ENCODE data around the gene F10. TPM values are rescaled to one million over a fixed set of nuclear protein-coding genes. Genes with fewer than 3 reads are reported as not detected.
A peak's percentile ranks its signal among the peaks of the same experiment; 100 is the strongest.

F10 gene
- total and polyA plus RNA-seq, 2 of the 13 experiments (the other 11 are each of a cell fraction or from before 2014, with no cell fraction given): 58.4 to 237 TPM

DNA sequence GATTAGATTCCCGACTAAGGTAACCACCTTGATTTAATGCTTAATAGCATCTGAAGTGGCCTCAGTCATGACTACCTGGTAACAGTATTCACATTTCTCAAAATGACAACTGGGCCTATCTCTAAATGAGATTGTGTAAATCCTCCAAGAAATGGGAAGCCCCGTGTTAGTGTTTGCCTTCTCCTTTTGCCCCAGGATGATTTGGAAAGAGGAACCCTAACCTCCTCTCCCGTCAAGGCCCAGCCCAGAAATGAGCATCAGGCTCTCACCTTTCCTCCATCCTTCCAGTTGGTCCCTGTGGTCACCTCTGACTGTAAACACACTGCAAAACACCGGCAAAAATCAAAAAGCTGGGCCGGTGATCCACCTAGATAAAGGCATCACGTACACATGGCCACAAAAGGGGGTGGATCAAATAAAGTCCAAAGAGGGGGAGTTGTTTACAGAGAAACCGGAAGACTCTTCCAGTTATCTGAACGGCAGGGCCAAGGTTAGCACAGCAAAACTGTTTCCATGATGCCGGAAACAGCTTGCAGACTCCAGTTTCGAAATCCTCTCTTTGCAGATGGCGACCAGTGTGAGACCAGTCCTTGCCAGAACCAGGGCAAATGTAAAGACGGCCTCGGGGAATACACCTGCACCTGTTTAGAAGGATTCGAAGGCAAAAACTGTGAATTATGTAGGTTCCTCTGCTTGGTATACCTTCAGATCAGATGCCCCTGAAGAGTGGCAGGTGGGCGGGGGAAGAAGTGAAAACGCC is 16.4 kb downstream of the F10 start (continued):
- TF ChIP-seq FOXK1 (CRISPR knock-in tag; IDR thresholded peaks at IDR 0.05; ENCODE audit: borderline replicate concordance, low read depth) (peak; percentile 93), TARDBP (CRISPR knock-in tag; IDR thresholded peaks at IDR 0.05) (peak; percentile 95), HOXA3 (CRISPR knock-in tag; IDR thresholded peaks at IDR 0.05) (peak; percentile 94), HOXA9 (CRISPR knock-in tag; IDR thresholded peaks at IDR 0.05; ENCODE audit: borderline replicate concordance) (no peak), NCOA1 (CRISPR knock-in tag; IDR thresholded peaks at IDR 0.05) (peak; percentile 70; the same call in 1 of the 2 replicates), REXO4 (CRISPR knock-in tag; IDR thresholded peaks at IDR 0.05; ENCODE audit: borderline replicate concordance) (no peak), MAFK (conservative IDR thresholded peaks at IDR 0.05 in 1 of 2, IDR thresholded peaks at IDR 0.05 in 1 of 2; ENCODE audit: low read length in 2 of 2) (no peak), ZNF777 (CRISPR knock-in tag; IDR thresholded peaks at IDR 0.05) (no peak), ZNF589 (CRISPR knock-in tag; conservative IDR thresholded peaks at IDR 0.05) (no peak), ZNF501 (CRISPR knock-in tag; IDR thresholded peaks at IDR 0.05) (peak; percentile 93), ZNF792 (CRISPR knock-in tag; IDR thresholded peaks at IDR 0.05) (peak; percentile 79)
- TF ChIP-seq, protein P1, sequence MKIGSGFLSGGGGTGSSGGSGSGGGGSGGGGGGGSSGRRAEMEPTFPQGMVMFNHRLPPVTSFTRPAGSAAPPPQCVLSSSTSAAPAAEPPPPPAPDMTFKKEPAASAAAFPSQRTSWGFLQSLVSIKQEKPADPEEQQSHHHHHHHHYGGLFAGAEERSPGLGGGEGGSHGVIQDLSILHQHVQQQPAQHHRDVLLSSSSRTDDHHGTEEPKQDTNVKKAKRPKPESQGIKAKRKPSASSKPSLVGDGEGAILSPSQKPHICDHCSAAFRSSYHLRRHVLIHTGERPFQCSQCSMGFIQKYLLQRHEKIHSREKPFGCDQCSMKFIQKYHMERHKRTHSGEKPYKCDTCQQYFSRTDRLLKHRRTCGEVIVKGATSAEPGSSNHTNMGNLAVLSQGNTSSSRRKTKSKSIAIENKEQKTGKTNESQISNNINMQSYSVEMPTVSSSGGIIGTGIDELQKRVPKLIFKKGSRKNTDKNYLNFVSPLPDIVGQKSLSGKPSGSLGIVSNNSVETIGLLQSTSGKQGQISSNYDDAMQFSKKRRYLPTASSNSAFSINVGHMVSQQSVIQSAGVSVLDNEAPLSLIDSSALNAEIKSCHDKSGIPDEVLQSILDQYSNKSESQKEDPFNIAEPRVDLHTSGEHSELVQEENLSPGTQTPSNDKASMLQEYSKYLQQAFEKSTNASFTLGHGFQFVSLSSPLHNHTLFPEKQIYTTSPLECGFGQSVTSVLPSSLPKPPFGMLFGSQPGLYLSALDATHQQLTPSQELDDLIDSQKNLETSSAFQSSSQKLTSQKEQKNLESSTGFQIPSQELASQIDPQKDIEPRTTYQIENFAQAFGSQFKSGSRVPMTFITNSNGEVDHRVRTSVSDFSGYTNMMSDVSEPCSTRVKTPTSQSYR (CRISPR knock-in tag; IDR thresholded peaks at IDR 0.05; ENCODE audit: borderline replicate concordance): peak; percentile 79; the same call in 1 of the 2 replicates
- TF ChIP-seq, protein P2, sequence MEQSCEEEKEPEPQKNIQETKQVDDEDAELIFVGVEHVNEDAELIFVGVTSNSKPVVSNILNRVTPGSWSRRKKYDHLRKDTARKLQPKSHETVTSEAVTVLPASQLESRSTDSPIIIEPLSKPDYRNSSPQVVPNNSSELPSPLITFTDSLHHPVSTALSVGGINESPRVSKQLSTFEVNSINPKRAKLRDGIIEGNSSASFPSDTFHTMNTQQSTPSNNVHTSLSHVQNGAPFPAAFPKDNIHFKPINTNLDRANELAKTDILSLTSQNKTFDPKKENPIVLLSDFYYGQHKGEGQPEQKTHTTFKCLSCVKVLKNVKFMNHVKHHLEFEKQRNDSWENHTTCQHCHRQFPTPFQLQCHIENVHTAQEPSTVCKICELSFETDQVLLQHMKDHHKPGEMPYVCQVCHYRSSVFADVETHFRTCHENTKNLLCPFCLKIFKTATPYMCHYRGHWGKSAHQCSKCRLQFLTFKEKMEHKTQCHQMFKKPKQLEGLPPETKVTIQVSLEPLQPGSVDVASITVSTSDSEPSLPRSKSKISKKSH (CRISPR knock-in tag; IDR thresholded peaks at IDR 0.05; ENCODE audit: borderline replicate concordance): no peak
- TF ChIP-seq, protein P3, sequence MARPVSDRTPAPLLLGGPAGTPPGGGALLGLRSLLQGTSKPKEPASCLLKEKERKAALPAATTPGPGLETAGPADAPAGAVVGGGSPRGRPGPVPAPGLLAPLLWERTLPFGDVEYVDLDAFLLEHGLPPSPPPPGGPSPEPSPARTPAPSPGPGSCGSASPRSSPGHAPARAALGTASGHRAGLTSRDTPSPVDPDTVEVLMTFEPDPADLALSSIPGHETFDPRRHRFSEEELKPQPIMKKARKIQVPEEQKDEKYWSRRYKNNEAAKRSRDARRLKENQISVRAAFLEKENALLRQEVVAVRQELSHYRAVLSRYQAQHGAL (CRISPR knock-in tag; IDR thresholded peaks at IDR 0.05; ENCODE audit: not compliant biosample characterization): peak; percentile 81
- TF ChIP-seq, protein P4, sequence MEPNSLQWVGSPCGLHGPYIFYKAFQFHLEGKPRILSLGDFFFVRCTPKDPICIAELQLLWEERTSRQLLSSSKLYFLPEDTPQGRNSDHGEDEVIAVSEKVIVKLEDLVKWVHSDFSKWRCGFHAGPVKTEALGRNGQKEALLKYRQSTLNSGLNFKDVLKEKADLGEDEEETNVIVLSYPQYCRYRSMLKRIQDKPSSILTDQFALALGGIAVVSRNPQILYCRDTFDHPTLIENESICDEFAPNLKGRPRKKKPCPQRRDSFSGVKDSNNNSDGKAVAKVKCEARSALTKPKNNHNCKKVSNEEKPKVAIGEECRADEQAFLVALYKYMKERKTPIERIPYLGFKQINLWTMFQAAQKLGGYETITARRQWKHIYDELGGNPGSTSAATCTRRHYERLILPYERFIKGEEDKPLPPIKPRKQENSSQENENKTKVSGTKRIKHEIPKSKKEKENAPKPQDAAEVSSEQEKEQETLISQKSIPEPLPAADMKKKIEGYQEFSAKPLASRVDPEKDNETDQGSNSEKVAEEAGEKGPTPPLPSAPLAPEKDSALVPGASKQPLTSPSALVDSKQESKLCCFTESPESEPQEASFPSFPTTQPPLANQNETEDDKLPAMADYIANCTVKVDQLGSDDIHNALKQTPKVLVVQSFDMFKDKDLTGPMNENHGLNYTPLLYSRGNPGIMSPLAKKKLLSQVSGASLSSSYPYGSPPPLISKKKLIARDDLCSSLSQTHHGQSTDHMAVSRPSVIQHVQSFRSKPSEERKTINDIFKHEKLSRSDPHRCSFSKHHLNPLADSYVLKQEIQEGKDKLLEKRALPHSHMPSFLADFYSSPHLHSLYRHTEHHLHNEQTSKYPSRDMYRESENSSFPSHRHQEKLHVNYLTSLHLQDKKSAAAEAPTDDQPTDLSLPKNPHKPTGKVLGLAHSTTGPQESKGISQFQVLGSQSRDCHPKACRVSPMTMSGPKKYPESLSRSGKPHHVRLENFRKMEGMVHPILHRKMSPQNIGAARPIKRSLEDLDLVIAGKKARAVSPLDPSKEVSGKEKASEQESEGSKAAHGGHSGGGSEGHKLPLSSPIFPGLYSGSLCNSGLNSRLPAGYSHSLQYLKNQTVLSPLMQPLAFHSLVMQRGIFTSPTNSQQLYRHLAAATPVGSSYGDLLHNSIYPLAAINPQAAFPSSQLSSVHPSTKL (CRISPR knock-in tag; IDR thresholded peaks at IDR 0.05): peak; percentile 90
